22Rv1 (cell line): ENCODE data around the gene CCDC85A.

Experiments used
- H3K27ac ChIP-seq: fragments of 450-650 bp; 2 replicates; pipeline ENCODE4 v1.5.1; 2017
- ZFX ChIP-seq: fragments of 450-650 bp; IDR thresholded peaks from 2 replicates; pipeline ENCODE4 v1.6.1; 2017; ENCODE audit warnings: antibody characterized with exemption, borderline replicate concordance
- TF ChIP-seq, protein P1 (sequence below): fragments of 450-650 bp; IDR thresholded peaks from 2 replicates; pipeline ENCODE4 v1.5.1; 2017; ENCODE audit warnings: mild to moderate bottlenecking

Gene CCDC85A

DNA sequence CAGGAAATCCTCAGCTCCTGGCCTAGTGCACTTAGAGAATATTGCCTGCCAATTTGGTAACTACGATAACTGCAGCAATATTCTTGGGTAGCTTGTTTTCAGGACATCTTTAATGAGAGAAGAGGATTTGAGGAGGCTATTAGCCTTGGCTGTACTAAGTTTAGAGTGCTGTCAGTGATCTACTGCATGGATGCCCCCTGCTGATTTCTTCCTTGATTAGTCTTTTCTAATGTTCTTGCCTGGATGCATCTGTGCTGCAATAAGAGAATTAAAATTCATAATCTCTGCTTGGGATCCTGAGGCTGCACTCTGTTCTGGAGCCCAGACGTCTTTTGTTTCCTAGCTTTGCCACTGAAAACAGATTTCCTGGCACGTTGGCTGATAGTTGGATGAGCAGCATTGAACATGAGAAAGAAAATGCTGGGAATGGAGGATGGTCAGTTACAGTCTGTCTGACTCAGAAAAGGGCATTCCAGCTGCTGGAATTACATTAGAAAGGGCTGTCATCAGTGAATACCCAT, 115.4 kb downstream of the CCDC85A start:
- no peak overlapping the region for H3K27ac ChIP-seq
- TF ChIP-seq, protein P1, sequence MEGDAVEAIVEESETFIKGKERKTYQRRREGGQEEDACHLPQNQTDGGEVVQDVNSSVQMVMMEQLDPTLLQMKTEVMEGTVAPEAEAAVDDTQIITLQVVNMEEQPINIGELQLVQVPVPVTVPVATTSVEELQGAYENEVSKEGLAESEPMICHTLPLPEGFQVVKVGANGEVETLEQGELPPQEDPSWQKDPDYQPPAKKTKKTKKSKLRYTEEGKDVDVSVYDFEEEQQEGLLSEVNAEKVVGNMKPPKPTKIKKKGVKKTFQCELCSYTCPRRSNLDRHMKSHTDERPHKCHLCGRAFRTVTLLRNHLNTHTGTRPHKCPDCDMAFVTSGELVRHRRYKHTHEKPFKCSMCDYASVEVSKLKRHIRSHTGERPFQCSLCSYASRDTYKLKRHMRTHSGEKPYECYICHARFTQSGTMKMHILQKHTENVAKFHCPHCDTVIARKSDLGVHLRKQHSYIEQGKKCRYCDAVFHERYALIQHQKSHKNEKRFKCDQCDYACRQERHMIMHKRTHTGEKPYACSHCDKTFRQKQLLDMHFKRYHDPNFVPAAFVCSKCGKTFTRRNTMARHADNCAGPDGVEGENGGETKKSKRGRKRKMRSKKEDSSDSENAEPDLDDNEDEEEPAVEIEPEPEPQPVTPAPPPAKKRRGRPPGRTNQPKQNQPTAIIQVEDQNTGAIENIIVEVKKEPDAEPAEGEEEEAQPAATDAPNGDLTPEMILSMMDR: no peak
- no peak for TF ChIP-seq ZFX

DNA sequence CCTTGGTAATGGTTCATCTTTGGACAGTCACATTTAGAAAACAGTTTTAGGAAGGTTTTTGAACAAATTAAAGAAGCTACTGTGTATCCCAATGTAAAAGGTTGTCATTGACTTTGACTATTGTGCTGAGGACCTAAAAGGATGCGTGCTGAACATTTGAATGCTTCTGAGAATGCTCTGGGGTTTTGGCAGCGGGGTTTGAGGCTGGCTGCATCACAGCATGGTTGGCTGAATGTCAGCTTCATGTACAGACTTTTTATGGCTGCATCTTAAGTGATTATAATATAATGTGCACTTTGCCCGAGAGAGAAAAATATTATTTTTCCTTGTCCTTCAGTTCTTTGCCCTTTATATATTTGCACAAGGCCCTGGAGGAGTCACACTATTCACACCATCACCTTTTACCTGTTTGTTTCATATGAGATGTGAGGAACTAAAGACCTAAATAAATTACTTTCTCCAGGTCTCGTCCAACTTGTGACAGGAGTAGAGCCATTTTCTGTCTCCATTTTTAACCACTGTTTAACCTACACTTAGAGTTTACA, 125.9 kb downstream of the CCDC85A start:
- TF ChIP-seq, protein P1: no peak
- no peak for TF ChIP-seq ZFX

DNA sequence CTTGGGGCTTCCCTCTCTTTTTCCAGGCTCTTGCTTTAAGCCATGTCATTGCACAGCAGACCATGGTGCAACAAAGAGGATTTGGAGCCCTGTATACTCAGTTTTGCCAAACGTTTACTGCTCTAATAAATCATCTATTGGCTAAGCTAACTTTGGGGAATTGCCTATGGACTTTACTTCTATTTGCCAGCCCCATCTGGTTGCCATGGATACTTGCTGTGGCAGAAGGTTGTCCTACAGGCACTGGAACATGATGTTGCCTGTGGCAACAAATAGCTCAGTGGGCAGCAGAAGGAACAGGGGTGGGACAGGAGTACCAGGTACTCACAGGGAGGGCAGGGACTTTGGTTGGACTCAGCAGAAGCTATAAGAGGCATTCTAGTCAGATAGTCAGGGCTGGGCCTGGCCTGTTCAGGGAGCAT, 129.7 kb downstream of the CCDC85A start:
- no peak overlapping the region for H3K27ac ChIP-seq
- TF ChIP-seq, protein P1: no peak
- TF ChIP-seq ZFX: no peak

More for the DNA sequence above, 125.9 kb downstream of the CCDC85A start:
- no peak overlapping the region for H3K27ac ChIP-seq

DNA sequence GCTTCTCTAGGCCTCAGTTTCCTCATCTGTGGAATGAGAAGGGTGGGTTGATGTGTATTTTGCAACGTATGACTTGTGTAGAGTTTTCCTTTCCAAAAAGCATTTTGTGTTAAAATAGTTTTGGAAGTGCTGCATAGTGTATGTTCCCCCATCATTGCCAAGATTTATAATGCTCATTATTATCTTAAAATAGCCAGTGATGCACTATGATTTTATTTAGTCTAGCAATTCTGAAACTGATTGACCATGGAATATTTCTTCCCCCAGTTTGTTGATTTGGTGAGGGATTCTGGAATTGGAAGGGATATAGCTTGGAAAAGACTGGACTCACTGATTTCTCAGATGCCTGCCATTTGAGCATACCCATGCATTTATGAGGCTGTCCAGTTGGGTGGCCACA, 130.6 kb downstream of the CCDC85A start:
- TF ChIP-seq, protein P1: no peak
- no peak overlapping the region for H3K27ac ChIP-seq

DNA sequence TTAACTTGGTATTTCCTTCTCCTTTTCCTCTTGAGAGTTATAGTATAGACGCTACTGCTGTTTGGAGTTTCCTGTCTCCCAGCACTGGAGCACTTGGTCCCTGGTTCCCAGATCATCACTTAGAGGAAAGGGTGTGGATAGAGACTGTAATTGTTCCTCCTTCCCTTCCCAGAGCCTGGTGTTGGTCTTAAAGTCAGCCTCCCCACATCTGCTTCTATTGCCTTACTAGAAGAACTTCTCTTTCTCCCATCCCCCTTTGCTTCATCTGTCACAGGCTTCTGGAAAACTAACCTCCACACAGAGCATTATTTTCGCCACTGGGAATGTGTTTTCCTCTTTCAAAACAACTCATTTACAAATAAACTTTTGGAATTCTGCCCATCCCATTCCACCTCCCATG, 131.0 kb downstream of the CCDC85A start:
- no peak overlapping the region for H3K27ac ChIP-seq
- TF ChIP-seq, protein P1: no peak
- no peak for TF ChIP-seq ZFX

DNA sequence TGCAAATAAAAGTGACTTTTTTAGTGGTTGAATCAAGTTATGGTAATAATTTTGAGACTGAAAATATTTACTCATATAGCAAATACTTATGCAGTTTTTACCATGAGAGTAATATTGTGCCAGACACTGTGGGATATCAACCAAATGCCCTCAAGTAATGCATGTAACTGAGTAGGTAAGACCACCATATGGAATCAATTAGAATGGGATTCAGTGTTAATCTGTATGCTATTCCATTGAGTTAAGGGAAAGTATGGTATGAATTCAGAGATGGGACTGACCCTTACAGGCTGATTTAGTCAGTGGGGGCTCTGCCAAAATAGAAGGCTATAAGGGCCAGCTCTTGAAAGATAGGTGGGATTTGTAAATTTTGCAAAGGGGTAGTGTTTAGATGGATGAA, 131.6 kb downstream of the CCDC85A start:
- no peak overlapping the region for H3K27ac ChIP-seq
- TF ChIP-seq ZFX: no peak
- TF ChIP-seq, protein P1: no peak

DNA sequence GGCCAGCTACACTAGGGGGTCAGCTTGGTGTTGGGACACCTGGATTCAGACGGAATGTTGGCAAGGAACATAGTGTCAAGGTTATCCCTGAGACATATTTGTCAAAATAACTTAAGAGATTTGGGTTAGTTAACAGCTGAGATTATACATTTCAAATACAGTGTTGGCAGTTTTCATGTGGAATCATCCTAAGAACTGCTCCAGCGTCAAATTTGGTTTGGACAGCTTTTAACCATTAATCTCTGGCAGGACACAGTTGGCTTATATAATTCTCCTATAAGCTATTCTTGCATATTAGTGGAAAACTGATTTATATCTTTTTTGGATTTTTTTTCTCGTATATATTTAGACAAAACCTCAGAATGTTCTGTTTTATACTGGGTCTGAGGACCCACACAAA, 132.2 kb downstream of the CCDC85A start:
- TF ChIP-seq ZFX: no peak
- TF ChIP-seq, protein P1: no peak
- H3K27ac ChIP-seq: no peak overlapping the region
